Hematopoietic multipotent progenitor cell treated with erythropoietin and hydrocortisone succinate and interleukin-3 and kit ligand, for 15 days (in vitro differentiated cells): ENCODE measurements around the gene ART4.

Experiments used
- DNase-seq: peaks from one replicate; pipeline ENCODE4 v3.0.0-alpha.2; 2015; ENCODE audit warnings: low spot score

ART4 gene

GRCh38 chr12:14850929-14851663 is 7.8 kb upstream of the ART4 start:
- no peak for DNase-seq

DNA sequence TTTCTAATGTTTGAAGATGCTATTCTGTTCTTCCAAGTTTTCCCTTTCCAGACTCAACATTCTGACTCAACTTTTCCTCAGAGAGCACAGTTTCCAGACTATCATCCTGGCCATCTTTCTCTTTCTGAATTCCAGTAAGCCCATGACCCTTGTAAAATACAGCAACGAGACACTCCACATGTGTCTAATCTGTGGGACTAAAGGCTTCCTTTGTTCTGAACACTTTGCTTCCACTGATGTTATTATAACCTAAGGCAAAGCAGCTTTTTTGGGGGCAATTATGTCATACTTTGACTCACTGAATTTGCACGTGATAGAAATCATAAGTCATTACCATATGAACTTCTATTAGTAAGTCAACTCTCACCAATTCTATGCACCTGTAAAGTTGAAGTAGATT is 6.3 kb upstream of the ART4 start:
- DNase-seq, result no peak

DNA sequence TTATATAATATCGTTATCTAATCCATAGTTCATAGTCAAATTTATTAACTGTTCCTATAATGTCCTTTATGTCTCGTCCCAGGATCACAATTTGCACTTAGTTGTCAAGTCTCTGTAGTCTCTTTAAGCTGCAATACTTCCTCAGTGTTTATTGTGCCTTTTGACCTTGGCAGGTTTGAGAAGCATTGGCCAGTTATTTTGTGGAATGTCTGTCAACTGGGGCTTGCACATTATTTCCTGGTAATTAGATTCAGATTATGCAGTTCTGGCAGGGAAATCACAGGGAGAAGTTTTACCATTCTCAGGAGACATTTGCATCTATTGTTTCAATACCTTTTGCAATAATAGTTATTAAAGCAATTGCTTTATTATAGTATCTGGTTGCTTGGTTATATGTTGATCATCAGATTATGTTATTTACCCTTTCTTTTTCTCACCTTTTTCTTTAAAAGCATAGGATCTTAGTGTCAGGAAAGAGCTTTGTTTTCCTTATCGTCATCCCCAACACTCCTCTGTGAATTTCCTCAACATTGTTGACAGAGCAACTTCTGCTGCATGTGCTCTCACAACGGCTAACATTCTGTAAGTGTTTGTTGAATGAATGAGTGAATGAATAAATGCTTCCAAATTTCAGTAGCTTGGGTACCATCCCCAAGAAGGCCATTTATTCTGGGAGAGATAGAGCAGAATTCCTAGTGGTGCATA is 3.7 kb upstream of the ART4 start:
- DNase-seq, result no peak

DNA sequence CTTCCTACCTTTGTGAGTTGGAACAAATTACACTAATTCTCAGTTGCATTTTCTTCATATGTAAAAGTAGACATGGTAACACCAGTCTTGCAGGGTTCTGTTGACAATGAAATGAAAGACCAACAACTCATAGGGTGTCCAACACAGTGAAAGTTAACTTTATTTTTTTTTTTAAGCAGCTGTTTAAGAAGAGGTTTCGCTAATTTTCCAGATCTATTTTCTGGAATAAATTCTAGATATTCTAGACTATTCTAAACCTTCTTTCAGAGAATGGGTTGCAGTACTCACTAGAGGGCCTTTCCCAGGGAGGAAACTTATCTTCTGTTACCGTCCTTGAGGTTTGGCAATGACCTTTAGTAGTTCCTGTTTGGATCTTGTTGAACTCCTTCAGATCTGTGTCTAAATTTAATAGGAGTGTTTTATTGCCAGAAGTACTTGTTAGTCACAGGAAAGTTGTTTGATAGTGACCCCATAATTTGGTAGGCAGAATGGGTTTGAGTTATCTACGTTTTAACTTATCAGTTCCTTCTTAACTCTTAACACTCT is 2.8 kb upstream of the ART4 start:
- peak; percentile 36 for DNase-seq

DNA sequence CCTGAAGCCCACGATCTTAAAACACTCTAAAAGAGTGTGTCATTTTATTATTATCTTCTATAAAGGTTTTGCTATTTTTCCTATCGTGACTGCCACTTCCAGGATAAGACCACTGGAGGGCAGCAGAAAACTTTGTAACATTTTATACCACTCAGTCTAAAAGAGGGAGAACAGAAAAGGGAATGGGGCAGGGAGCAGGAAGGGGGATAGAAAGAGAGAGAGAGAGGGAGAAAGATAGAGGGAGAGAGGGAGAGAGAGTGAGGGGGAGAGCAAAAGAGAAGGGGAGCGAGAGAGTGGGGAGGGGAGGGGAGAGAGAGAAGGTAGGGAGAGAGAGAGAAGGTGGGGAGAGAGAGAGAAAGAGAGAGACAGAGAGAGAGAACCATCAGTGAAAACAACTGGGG is 2.0 kb upstream of the ART4 start:
- peak; percentile 87 for DNase-seq

DNA sequence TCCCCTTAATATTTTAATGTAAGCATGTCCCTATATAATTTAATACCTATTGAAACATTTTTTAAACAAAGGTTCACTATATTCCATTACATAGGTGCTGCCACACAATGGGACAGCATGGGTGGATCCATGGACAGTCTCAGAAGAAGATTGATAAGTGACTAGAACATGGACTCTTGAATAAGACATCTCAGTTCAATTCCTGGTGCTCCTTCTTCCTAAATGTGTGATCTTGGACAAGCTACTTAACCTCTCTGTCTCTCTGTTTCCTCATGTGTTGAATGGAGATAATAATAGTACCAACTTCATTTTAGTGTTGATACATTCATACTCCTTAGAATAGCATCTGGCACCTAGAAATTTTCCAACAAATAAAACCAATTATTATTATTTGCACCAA is 1.1 kb upstream of the ART4 start:
- DNase-seq, result peak; percentile 53

DNA sequence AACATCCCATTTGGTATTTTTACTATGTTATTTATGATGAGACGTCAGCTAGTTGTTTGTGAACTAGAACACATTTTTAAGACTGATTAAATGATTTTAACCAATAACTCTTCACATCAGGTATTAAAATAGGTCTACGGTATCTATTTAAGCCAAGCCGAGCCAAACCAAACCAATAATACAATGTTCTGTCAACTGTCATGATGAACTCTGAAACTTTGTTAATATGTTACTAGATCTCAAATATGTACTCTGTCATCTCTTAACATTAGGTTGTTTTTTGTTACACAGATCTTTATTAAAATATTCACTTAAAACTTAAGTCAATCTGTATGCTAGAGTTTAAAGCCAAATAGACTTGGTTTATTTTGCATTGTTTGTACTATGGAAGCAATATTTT is 1.0 kb downstream of the ART4 start:
- peak; percentile 32 for DNase-seq

DNA sequence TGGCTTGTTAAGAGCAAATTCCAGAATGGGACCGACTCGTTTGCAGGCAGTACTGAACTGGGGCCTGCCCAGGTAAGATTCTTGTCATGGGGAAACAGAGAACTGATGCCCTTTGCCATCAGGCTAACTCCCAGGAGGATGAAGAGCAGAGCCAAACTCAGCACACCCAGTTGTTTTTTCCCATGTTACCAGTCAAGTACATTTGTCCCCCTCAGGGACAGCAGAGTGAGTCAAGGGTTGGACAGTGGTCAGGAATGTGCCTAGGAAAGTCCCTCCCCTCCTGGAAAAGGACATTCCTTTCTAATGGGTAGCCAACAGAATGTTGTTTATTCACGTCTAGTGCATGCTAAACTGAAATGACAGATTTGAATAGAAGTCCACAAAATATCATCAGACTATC is 1.6 kb downstream of the ART4 start:
- DNase-seq, result peak; percentile 32

DNA sequence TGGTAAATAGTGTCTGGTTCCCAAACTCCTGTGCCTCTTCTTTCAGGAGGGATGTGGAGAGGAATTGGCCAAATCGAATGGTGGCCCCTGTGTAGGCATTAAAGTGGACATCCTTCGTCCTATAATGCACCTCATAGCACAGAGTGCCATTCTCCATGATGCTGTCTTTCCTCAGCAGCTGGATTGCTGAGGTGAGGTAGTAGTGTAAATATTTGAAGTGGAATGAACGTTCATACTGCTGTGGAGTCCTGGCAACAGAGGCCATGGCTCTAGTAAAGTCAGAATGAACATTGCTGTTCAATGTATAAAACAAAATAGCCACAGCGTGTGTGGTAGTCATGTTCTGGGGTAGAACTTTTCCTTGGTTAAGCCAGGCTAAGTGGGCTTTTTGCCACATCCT is 2.7 kb downstream of the ART4 start:
- DNase-seq, result no peak

GRCh38 chr12:14839262-14839661 is 4.1 kb downstream of the ART4 start:
- DNase-seq, result no peak

GRCh38 chr12:14836336-14837210 is 6.8 kb downstream of the ART4 start:
- DNase-seq, result peak; percentile 56

GRCh38 chr12:14834509-14834908 is 8.8 kb downstream of the ART4 start:
- DNase-seq, result no peak

GRCh38 chr12:14833952-14834351 is 9.4 kb downstream of the ART4 start:
- peak; percentile 45 for DNase-seq

DNA sequence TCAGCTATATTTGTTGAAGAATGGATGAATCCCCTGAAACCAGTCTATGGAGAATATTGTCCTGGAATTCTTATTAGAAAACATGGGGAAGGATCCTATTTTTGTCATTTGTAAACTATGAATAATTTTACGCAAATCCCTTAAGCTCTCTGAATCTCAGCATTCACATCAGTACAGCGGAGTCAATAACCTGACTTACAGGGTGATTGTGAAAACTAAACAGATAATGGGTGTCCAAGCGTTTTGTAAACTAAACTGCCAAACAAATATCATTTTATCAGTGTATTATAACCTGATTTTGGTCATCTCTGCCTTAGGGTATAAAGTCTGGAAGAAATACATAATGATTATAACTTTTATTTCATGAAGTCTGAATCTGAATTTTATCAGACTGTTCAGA is 10.0 kb downstream of the ART4 start:
- DNase-seq, result no peak

GRCh38 chr12:14828892-14829291 is 14.4 kb downstream of the ART4 start:
- no peak for DNase-seq

- no peak for DNase-seq
Observed at GRCh38 chr12:14827043-14827442, 16.3 kb downstream of the ART4 start.

DNA sequence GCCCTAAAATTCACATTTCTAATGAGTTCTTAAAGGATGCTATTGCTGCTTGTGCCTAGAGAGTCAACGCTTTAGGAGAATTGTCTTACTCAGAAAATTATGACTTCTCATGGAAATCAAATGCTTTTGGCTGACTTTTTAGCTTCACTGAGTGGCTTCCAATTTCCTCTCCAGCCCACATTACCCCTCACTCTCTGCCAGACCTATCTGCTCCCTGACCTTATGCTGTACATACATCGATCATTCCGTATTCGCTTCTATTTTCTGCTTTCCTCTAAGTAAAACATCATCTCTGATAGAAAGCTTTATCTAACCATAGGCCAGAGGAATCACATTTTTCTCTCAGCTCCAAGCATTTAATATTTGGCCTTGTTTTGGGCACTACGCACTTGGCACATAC is 16.8 kb downstream of the ART4 start:
- no peak for DNase-seq

GRCh38 chr12:14825256-14825655 is 18.1 kb downstream of the ART4 start:
- no peak for DNase-seq

DNA sequence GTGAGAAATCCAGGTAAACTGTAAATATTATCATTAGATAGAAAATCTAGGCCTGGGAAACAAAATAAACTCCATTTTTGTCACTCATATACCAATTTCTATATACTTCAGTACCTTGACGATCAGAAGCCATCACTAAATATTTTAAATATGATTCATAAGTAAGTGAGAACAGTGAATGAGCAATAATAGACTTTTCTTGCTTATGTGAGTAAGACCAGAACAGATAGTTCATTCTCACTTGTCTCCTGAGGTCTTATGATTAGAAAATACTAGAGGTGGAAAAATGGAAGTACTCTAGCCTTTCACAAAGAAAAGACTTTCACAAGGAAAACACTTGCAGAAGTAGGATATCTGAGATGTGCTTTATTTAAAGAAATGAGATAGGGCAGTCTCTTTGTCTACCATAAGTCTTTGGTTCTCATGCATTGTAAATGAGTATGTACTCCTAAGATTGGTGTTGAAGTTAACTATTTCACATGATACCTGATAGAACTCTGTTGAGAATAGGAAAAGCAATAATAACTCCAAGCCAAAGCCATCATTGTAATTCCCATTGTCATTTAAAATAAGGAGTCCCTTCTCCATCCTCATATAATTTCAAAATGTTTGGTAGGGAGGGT is 19.2 kb downstream of the ART4 start:
- no peak for DNase-seq

- no peak for DNase-seq
Observed at GRCh38 chr12:14814014-14814413, 29.3 kb downstream of the ART4 start, which contains the start of gene SMCO3. Gene SMCO3 (minus strand): TSS chr12:14814182. CDS start chr12:14806680, 7,502 bp downstream.

GRCh38 chr12:14811486-14811885 is 31.8 kb downstream of the ART4 start:
- DNase-seq, result no peak

DNA sequence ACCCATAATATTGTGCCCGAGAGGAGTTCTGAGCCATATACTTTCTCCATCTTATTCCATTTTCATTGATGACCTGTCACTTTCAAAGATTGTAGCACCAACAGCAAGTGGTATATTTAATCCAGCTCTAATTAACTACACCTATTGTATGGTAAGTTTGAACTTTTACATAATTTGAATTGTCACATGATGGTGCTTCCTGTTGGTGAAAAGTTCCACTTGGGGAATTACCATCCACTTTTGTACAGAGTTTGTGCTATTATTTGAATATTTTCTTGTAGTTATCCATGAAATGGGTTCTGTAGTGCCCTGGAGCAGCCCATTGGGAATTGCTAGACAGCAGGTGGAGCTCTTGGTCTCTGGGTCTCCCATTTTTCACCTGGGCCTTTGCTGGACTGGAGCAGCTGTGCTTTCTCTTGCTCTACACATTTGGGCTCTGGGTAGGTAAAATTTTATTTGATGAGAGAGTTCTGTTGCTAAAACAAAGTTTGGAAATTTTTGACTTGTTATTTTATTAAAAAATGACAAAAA is 32.3 kb downstream of the ART4 start:
- peak; percentile 59 for DNase-seq
